GM10248 (cell line): ENCODE data around the gene CHAT.

Experiments used
- CTCF ChIA-PET: fragments of 300-600 bp; sonication (Branson Sonifier 250); formaldehyde crosslinking; extraction: SDS; loops from one replicate; lab custom pipeline; 2021; ENCODE audit warnings: antibody characterized with exemption; lab: Yijun Ruan, JAX
- POLR2A ChIA-PET: fragments of 350-650 bp; sonication (Branson Sonifier 250); formaldehyde crosslinking; extraction: SDS; loops from one replicate; lab custom pipeline; 2020; ENCODE audit warnings: antibody characterized with exemption; lab: Yijun Ruan, JAX
- DNase-seq: peaks from one replicate; pipeline ENCODE4 v3.0.0; 2012; ENCODE audit errors: extremely low spot score
- CTCF ChIP-seq: IDR thresholded peaks from 2 replicates; pipeline ENCODE4 v1.5.1; 2012; ENCODE audit warnings: mild to moderate bottlenecking, low read depth; ENCODE audit errors: extremely low read depth, missing control alignments, control extremely low read depth

The CHAT gene

GRCh38 chr10:49696311-49696710 lies 82.5 kb downstream of the CHAT start:
- CTCF ChIA-PET = no interaction called here
- POLR2A ChIA-PET = no interaction called here
- no peak for TF ChIP-seq CTCF
- DNase-seq = no peak

DNA sequence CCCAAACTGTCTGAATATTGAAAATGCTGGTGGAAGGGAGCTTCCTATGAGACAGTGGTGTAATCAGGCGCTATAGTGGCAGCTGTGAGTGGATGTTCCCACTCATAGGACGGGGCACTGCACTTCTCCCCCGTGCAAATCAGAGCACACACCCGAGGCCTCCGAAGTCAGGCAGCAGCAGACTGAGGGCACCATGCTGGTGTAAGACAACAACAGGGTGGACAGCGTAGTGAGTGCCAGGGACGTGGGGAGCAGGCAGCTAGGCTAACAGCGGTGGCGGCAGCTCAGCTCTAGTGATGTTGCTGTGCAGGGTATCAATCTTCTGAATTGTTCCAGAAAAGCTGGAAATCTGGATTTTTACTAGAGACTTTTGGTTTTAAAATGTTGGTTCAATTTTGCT lies 84.8 kb downstream of the CHAT start:
- no peak for TF ChIP-seq CTCF
- POLR2A ChIA-PET = no interaction called here
- CTCF ChIA-PET = interaction anchor here (0.7 kb wide), 1 partner anchor 103 kb away, joined by 3 read pairs; no protein-coding TSS in a partner anchor
- no peak for DNase-seq

- no peak for DNase-seq
- no peak for TF ChIP-seq CTCF
- ChIA-PET POLR2A (no interaction called here), CTCF (no interaction called here)
Observed at GRCh38 chr10:49700211-49700610, 86.4 kb downstream of the CHAT start.

GRCh38 chr10:49700997-49701396 lies 87.2 kb downstream of the CHAT start:
- ChIA-PET CTCF (no interaction called here), POLR2A (no interaction called here)
- no peak for DNase-seq
- TF ChIP-seq CTCF = no peak

DNA sequence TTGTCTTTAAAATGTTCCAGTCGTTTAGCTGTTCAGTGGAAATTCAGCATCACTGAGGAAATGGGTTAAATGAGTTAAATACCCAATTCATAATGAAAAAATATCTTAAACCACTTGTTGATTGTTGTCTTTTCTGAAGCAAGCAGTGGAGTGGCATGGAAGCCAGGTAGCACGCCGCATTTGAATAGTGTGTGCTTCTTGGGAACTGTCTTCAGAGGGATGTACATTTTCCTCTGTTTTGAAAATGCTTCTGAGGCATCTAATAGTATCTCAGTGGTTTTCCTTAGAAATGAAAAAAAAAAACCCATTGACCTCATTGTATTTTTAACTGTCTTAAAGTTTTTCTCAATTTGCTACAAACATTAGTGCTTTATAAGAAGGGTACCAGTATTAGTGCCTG lies 93.7 kb downstream of the CHAT start:
- no peak for DNase-seq
- ChIA-PET POLR2A (no interaction called here), CTCF (no interaction called here)
- no peak for TF ChIP-seq CTCF

- no peak for TF ChIP-seq CTCF
- no peak for DNase-seq
- ChIA-PET POLR2A (no interaction called here), CTCF (no interaction called here)
Observed at GRCh38 chr10:49709934-49710333, 96.1 kb downstream of the CHAT start.

- ChIA-PET CTCF (interaction anchor here (1.2 kb wide), 1 partner anchor 13 kb away, joined by 4 read pairs; no protein-coding TSS in a partner anchor), POLR2A (no interaction called here)
- DNase-seq = no peak
- no peak for TF ChIP-seq CTCF
Observed at GRCh38 chr10:49710966-49711365, 97.1 kb downstream of the CHAT start.
